H1 (cell line): ENCODE results near the gene RGS3. TPM values are rescaled to one million over a fixed set of nuclear protein-coding genes. Genes with fewer than 3 reads are reported as not detected.

Source experiments
- CTCF ChIA-PET: fragments of 300-600 bp; sonication (Branson Sonifier 250); formaldehyde crosslinking; loops from one replicate; lab custom pipeline; 2021; ENCODE audit not compliant: partially characterized antibody; lab: Charles Lee
- POLR2A ChIA-PET: fragments of 300-600 bp; sonication (Branson Sonifier 250); formaldehyde crosslinking; loops from one replicate; lab custom pipeline; 2021; ENCODE audit warnings: inconsistent platforms; ENCODE audit not compliant: partially characterized antibody; lab: Charles Lee
- DNase-seq, 2 experiments: peaks; one replicate each; pipeline versions ENCODE4 v3.0.0 to v3.0.0-alpha.2; 2010 to 2022; ENCODE audit warnings: low spot score in 2 of 2, low read depth in 1 of 2, mixed read lengths in 1 of 2
- FAIRE-seq: peaks from 2 replicates; lab custom pipeline; 2011; peaks lifted over from hg19 to GRCh38; lab: Jason Lieb, UNC
- H2AFZ ChIP-seq: 2 replicates; pipeline ENCODE4 v1.8.1; 2012; ENCODE audit warnings: low read length, inconsistent platforms
- H2AK5ac ChIP-seq: 2 replicates; pipeline ENCODE4 v1.6.1; 2013; ENCODE audit warnings: low read depth, low read length
- H2BK120ac ChIP-seq: replicated peaks from 2 replicates; pipeline ENCODE3; 2013; ENCODE audit warnings: low read depth, low read length, inconsistent platforms
- H2BK12ac ChIP-seq: 2 replicates; pipeline ENCODE4 v1.6.1; 2013; ENCODE audit warnings: low read depth, low read length
- H2BK15ac ChIP-seq: 2 replicates; pipeline ENCODE4 v1.6.1; 2013; ENCODE audit warnings: low read length
- H2BK20ac ChIP-seq: 2 replicates; pipeline ENCODE4 v1.6.1; 2013; ENCODE audit warnings: low read length
- H2BK5ac ChIP-seq: 2 replicates; pipeline ENCODE4 v1.6.1; 2013; ENCODE audit warnings: low read depth, low read length
- H3K14ac ChIP-seq: 2 replicates; pipeline ENCODE4 v1.6.1; 2013; ENCODE audit warnings: inconsistent platforms; ENCODE audit not compliant: insufficient read length
- H3K18ac ChIP-seq: 2 replicates; pipeline ENCODE4 v1.6.1; 2013; ENCODE audit warnings: low read length; ENCODE audit errors: extremely low read depth
- H3K23ac ChIP-seq: 2 replicates; pipeline ENCODE4 v1.6.1; 2013; ENCODE audit warnings: inconsistent platforms; ENCODE audit not compliant: insufficient read length
- H3K23me2 ChIP-seq: 2 replicates; pipeline ENCODE4 v1.6.1; 2013; ENCODE audit warnings: low read depth, low read length
- H3K27ac ChIP-seq: 2 replicates; pipeline ENCODE4 v1.6.1; 2011; ENCODE audit warnings: low read depth, low read length, inconsistent platforms
- H3K27me3 ChIP-seq, 4 experiments: replicated peaks in 1 of 4; 1 replicate in 1 of 4; 2 replicates in 3 of 4; pipeline versions ENCODE4 v1.6.1 to v1.8.1; 2011 to 2013; ENCODE audit warnings: low read length in 3 of 4, mild to moderate bottlenecking in 3 of 4, inconsistent platforms in 2 of 4, mixed read lengths in 2 of 4, moderate library complexity in 1 of 4; ENCODE audit not compliant: control insufficient read depth in 3 of 4, insufficient read depth in 3 of 4; ENCODE audit errors: extremely low read depth in 1 of 4
- H3K36me3 ChIP-seq, 4 experiments: 2 replicates each; pipeline versions ENCODE4 v1.6.1 to v1.8.1; 2011 to 2013; ENCODE audit warnings: mild to moderate bottlenecking in 4 of 4, low read length in 3 of 4, moderate library complexity in 2 of 4, control low read depth in 1 of 4, inconsistent platforms in 1 of 4; ENCODE audit not compliant: insufficient read depth in 4 of 4, control insufficient read depth in 2 of 4
- H3K4ac ChIP-seq: replicated peaks from 2 replicates; pipeline ENCODE3; 2013; ENCODE audit warnings: low read length, low read depth, mixed read lengths, inconsistent platforms; ENCODE audit not compliant: insufficient read length
- H3K4me1 ChIP-seq, 4 experiments: replicated peaks in 1 of 4; 1 replicate in 1 of 4; 2 replicates in 3 of 4; pipeline versions ENCODE4 v1.6.1 to v1.8.1; 2011 to 2013; ENCODE audit warnings: low read length in 3 of 4, inconsistent platforms in 2 of 4, mixed read lengths in 1 of 4; ENCODE audit not compliant: insufficient read depth in 4 of 4, control insufficient read depth in 3 of 4
- H3K4me2 ChIP-seq, 2 experiments: 2 replicates each; pipeline versions ENCODE4 v1.6.1 to v1.8.1; 2011 to 2013; ENCODE audit warnings: low read depth in 2 of 2, low read length in 2 of 2, control low read depth in 1 of 2, inconsistent platforms in 1 of 2, mild to moderate bottlenecking in 1 of 2; ENCODE audit not compliant: insufficient read depth in 1 of 2
- H3K4me3 ChIP-seq, 4 experiments: fragments of 200-600, 300-600 bp in 1 of 4; sonication (generic), shearing (Covaris generic), sonication (Bioruptor Twin) in 1 of 4; 2 replicates each; pipeline versions ENCODE4 v1.5.1 to v1.8.1; 2011 to 2016; ENCODE audit warnings: low read length in 4 of 4, low read depth in 3 of 4, control low read depth in 2 of 4, inconsistent platforms in 2 of 4, mild to moderate bottlenecking in 2 of 4, mixed read lengths in 1 of 4, moderate library complexity in 1 of 4; ENCODE audit not compliant: insufficient read depth in 2 of 4; ENCODE audit errors: extremely low read depth in 1 of 4
- H3K56ac ChIP-seq: replicated peaks from 2 replicates; pipeline ENCODE3; 2013; ENCODE audit warnings: low read depth, mild to moderate bottlenecking, mixed read lengths, low read length, inconsistent platforms; ENCODE audit not compliant: insufficient read length
- H3K79me1 ChIP-seq: 2 replicates; pipeline ENCODE4 v1.6.1; 2013; ENCODE audit warnings: low read depth, low read length, control low read depth
- H3K79me2 ChIP-seq, 2 experiments: 2 replicates each; pipeline versions ENCODE4 v1.6.1 to v1.8.1; 2012 to 2013; ENCODE audit warnings: low read length in 2 of 2, mild to moderate bottlenecking in 2 of 2, inconsistent platforms in 1 of 2; ENCODE audit not compliant: insufficient read depth in 2 of 2, control insufficient read depth in 1 of 2
- H3K9ac ChIP-seq, 4 experiments: replicated peaks in 1 of 4; 1 replicate in 1 of 4; 2 replicates in 3 of 4; pipeline versions ENCODE4 v1.6.1 to v1.8.1; 2011 to 2013; ENCODE audit warnings: low read depth in 3 of 4, low read length in 3 of 4, control low read depth in 2 of 4, mild to moderate bottlenecking in 2 of 4, moderate library complexity in 2 of 4, inconsistent platforms in 1 of 4; ENCODE audit errors: extremely low read depth in 1 of 4
- H3K9me3 ChIP-seq, 2 experiments: 2 replicates each; pipeline versions ENCODE4 v1.6.1 to v1.8.1; 2012 to 2013; ENCODE audit warnings: mild to moderate bottlenecking in 2 of 2, moderate library complexity in 2 of 2, control low read depth in 1 of 2, inconsistent platforms in 1 of 2, low read depth in 1 of 2, low read length in 1 of 2, mixed read lengths in 1 of 2; ENCODE audit not compliant: insufficient read depth in 2 of 2
- H4K20me1 ChIP-seq, 2 experiments: replicated peaks in 1 of 2; 2 replicates each; pipeline versions ENCODE3 to v1.8.1; 2011 to 2013; ENCODE audit warnings: inconsistent platforms in 2 of 2, low read length in 2 of 2, mild to moderate bottlenecking in 1 of 2; ENCODE audit not compliant: insufficient read depth in 2 of 2, control insufficient read depth in 1 of 2
- H4K5ac ChIP-seq: 2 replicates; pipeline ENCODE4 v1.6.1; 2013; ENCODE audit warnings: low read length, low read depth, mixed read lengths, inconsistent platforms; ENCODE audit not compliant: insufficient read length
- H4K8ac ChIP-seq: 2 replicates; pipeline ENCODE4 v1.8.0; 2013; ENCODE audit warnings: mild to moderate bottlenecking, moderate library complexity, low read length, inconsistent platforms; ENCODE audit not compliant: insufficient read depth; ENCODE audit errors: extremely low read depth
- H4K91ac ChIP-seq: replicated peaks from 2 replicates; pipeline ENCODE3; 2013; ENCODE audit warnings: low read length, mixed read lengths, inconsistent platforms; ENCODE audit not compliant: insufficient read length
- CHD1 ChIP-seq: IDR thresholded peaks from 2 replicates; pipeline ENCODE4 v1.6.1; 2012; ENCODE audit warnings: low read depth, low read length, improper control_type of control experiment
- CTCF ChIP-seq, 3 experiments: IDR thresholded peaks; 1 replicate in 2 of 3; 2 replicates in 1 of 3; pipeline versions ENCODE4 v1.5.1 to v1.6.1; 2011; ENCODE audit warnings: low read length in 3 of 3, mild to moderate bottlenecking in 3 of 3, inconsistent platforms in 2 of 3, low read depth in 1 of 3, moderate library complexity in 1 of 3; ENCODE audit not compliant: insufficient read depth in 1 of 3; ENCODE audit errors: control extremely low read depth in 1 of 3
- GTF2F1 ChIP-seq: IDR thresholded peaks from 2 replicates; pipeline ENCODE4 v1.6.1; 2012; ENCODE audit warnings: low read depth, low read length, improper control_type of control experiment, borderline replicate concordance
- HDAC6 ChIP-seq: IDR thresholded peaks from one replicate; pipeline ENCODE4 v1.7.1; 2012; ENCODE audit warnings: low read depth, mild to moderate bottlenecking, inconsistent platforms, low read length, moderate library complexity
- NANOG ChIP-seq: IDR thresholded peaks from 2 replicates; pipeline ENCODE4 v1.6.1; 2011; ENCODE audit warnings: low read length, low read depth, mild to moderate bottlenecking, inconsistent platforms; ENCODE audit not compliant: insufficient read depth, poor library complexity, severe bottlenecking
- NRF1 ChIP-seq: IDR thresholded peaks from 2 replicates; pipeline ENCODE4 v1.6.1; 2011; ENCODE audit warnings: mild to moderate bottlenecking, low read depth, low read length, improper control_type of control experiment
- RAD21 ChIP-seq, 2 experiments: IDR thresholded peaks in 1 of 2; conservative IDR thresholded peaks in 1 of 2; 2 replicates each; pipeline ENCODE4 v1.6.1; 2011; ENCODE audit warnings: low read depth in 2 of 2, low read length in 2 of 2, improper control_type of control experiment in 1 of 2, inconsistent platforms in 1 of 2, mild to moderate bottlenecking in 1 of 2, moderate library complexity in 1 of 2
- SAP30 ChIP-seq: fragments of 300-600 bp; sonication (generic); IDR thresholded peaks from 2 replicates; pipeline ENCODE4 v1.7.1; 2012; ENCODE audit warnings: low read length, moderate library complexity, mild to moderate bottlenecking, inconsistent platforms; ENCODE audit not compliant: insufficient read depth, insufficient replicate concordance
- SP1 ChIP-seq: IDR thresholded peaks from 2 replicates; pipeline ENCODE4 v1.6.1; 2011; ENCODE audit warnings: low read depth, low read length
- TAF1 ChIP-seq: IDR thresholded peaks from 2 replicates; pipeline ENCODE4 v1.6.1; 2011; ENCODE audit warnings: mild to moderate bottlenecking, low read depth, low read length
- ZNF274 ChIP-seq: IDR thresholded peaks from 2 replicates; pipeline ENCODE4 v1.7.0; 2012; ENCODE audit warnings: low read length, borderline replicate concordance; ENCODE audit errors: extremely low read depth
- WGBS, 2 experiments: shearing (Covaris generic) in 1 of 2; methylation state at CpG; one replicate each; pipeline versions ENCODE4 v1.1.6 to v1.1.7; 2013 to 2015; ENCODE audit warnings: low lambda C conversion rate in 2 of 2, mixed read lengths in 2 of 2, inconsistent platforms in 1 of 2, low coverage in 1 of 2, missing lambda C conversion rate in 1 of 2; ENCODE audit not compliant: insufficient replicate concordance in 2 of 2, insufficient coverage in 1 of 2, insufficient read length in 1 of 2; ENCODE audit errors: extremely low coverage in 1 of 2, missing lambda C conversion rate in 1 of 2; 5-methylcytosine and 5-hydroxymethylcytosine counted together
- polyA plus RNA-seq, 7 experiments: library from polyadenylated mRNA; depleted of rRNA in 3 of 7; stranded (reverse) in 5 of 7; unstranded in 2 of 7; fragments of >200 nt in 5 of 7; fragments of 200-250 nt in 2 of 7; gene quantifications; 1 replicate in 5 of 7; 2 replicates in 1 of 7; 4 replicates in 1 of 7; pipeline versions ENCODE4 v1.2.1 to v1.2.3, GENCODE V29; 2011 to 2013; ENCODE audit warnings: missing spikeins in 2 of 7, mixed read lengths in 2 of 7
- total RNA-seq: library from RNA; stranded (reverse); fragmentation: NEBNext Ultra II Directional; extraction: Animal tissue kit (Norgen Biotek cat#: 25700); gene quantifications from 2 replicates; pipeline ENCODE4 v1.2.1, GENCODE V29; 2021

The RGS3 gene
- total and polyA plus RNA-seq, 2 of the 8 experiments (the other 6 are each of a cell fraction or from before 2014, with no cell fraction given): 12.6 to 18.2 TPM

GRCh38 chr9:113446323-113446740, 17.2 kb upstream of the RGS3 start:
- no peak overlapping the region for H2AK5ac ChIP-seq
- no peak for DNase-seq
- H3K9me3 ChIP-seq: no peaks in the 10 kb centered on the region
- no peak overlapping the region for H2BK15ac ChIP-seq
- no peaks in the 10 kb centered on the region for H4K20me1 ChIP-seq
- H3K27ac ChIP-seq: no peak overlapping the region
- no peak overlapping the region for H3K4ac ChIP-seq
- FAIRE-seq: peak; percentile 62
- H3K9ac ChIP-seq: no peak overlapping the region
- H4K91ac ChIP-seq: no peak overlapping the region
- H2AFZ ChIP-seq: no peak overlapping the region
- H3K18ac ChIP-seq: no peak overlapping the region
- no peak overlapping the region for H3K4me2 ChIP-seq
- no peaks in the 10 kb centered on the region for H3K79me1 ChIP-seq
- H3K23me2 ChIP-seq: peaks cover 2% of the 10 kb centered on the region; the same call in 1 of the 2 replicates
- no peak overlapping the region for H3K56ac ChIP-seq
- no peak overlapping the region for H2BK5ac ChIP-seq
- no peak overlapping the region for H3K4me3 ChIP-seq
- no peaks in the 10 kb centered on the region for H3K79me2 ChIP-seq
- H3K27me3 ChIP-seq: no peaks in the 10 kb centered on the region
- no peak overlapping the region for H2BK12ac ChIP-seq
- H4K8ac ChIP-seq: no peak overlapping the region
- H2BK20ac ChIP-seq: no peak overlapping the region
- 55% methylated on average over 3 of the region's 3 CpGs; no CpG with 5 or more reads in 1 of the 2 experiments for WGBS, 2 experiments
- H3K14ac ChIP-seq: no peak overlapping the region
- no peak overlapping the region for H3K23ac ChIP-seq
- no peaks in the 10 kb centered on the region for H3K36me3 ChIP-seq
- peak overlapping the region; percentile 6 for H2BK120ac ChIP-seq
- TF ChIP-seq GTF2F1 (no peak), ZNF274 (no peak), RAD21 (IDR thresholded peaks at IDR 0.05 in 1 of 2, conservative IDR thresholded peaks at IDR 0.05 in 1 of 2; ENCODE audit: low read depth in 2 of 2, low read length in 2 of 2) (peak; percentile 86 to 88), NANOG (no peak), NRF1 (no peak), CHD1 (no peak), HDAC6 (no peak), SP1 (no peak), SAP30 (no peak), TAF1 (no peak), CTCF (IDR thresholded peaks at IDR 0.05; ENCODE audit: control extremely low read depth in 1 of 3, insufficient read depth in 1 of 3, low read depth in 1 of 3, low read length in 3 of 3) (peak in 2 of 3 experiments; percentile 47; a peak in 2 of 4 replicates)
- TF ChIP-seq, all 59 proteins: peak for 2
- ChIA-PET CTCF (interaction anchor here (0.6 to 10.1 kb wide), 47 partner anchors 9 to 230 kb away, joined by 3 to 191 read pairs (median 5); partner anchors contain the start of genes ALAD and RGS3), POLR2A (interaction anchor here (1.0 to 1.8 kb wide), 4 partner anchors 9 to 209 kb away, joined by 3 to 6 read pairs (median 4); partner anchors contain the start of genes C9orf43 and POLE3)
- no peak overlapping the region for H4K5ac ChIP-seq
- no peaks in the 10 kb centered on the region for H3K4me1 ChIP-seq
